DOHH2 (cell line): ENCODE results near the gene MAOA.

Experiments
- H3F3A ChIP-seq: fragments of 200-600 bp; sonication (generic), shearing (Covaris generic); 2 replicates; pipeline ENCODE4 v1.6.0; 2016; ENCODE audit warnings: antibody characterized with exemption, mild to moderate bottlenecking; ENCODE audit not compliant: control insufficient read depth, insufficient read depth
- H3K27ac ChIP-seq: fragments of 200-600 bp; sonication (generic); 2 replicates; pipeline ENCODE4 v1.5.1; 2014; ENCODE audit warnings: low read depth, mild to moderate bottlenecking, low read length, moderate library complexity
- H3K27me3 ChIP-seq: fragments of 200-600 bp; sonication (generic); 2 replicates; pipeline ENCODE4 v1.6.1; 2014; ENCODE audit warnings: mild to moderate bottlenecking, low read length, mixed read lengths; ENCODE audit not compliant: control insufficient read depth
- H3K36me3 ChIP-seq: fragments of 200-600 bp; sonication (generic); 2 replicates; pipeline ENCODE4 v1.6.1; 2014; ENCODE audit warnings: mild to moderate bottlenecking, low read length, moderate library complexity, mixed read lengths; ENCODE audit not compliant: control insufficient read depth
- H3K4me1 ChIP-seq: fragments of 200-600 bp; sonication (generic); 2 replicates; pipeline ENCODE4 v1.6.1; 2014; ENCODE audit warnings: mild to moderate bottlenecking, low read length, mixed read lengths; ENCODE audit not compliant: control insufficient read depth
- H3K4me2 ChIP-seq: fragments of 200-600 bp; sonication (generic); 2 replicates; pipeline ENCODE4 v1.6.0; 2014; ENCODE audit warnings: mild to moderate bottlenecking, low read length, moderate library complexity
- H3K4me3 ChIP-seq: fragments of 200-600 bp; sonication (generic); 2 replicates; pipeline ENCODE4 v1.5.1; 2014; ENCODE audit warnings: mild to moderate bottlenecking, low read length, mixed read lengths
- H3K79me2 ChIP-seq: fragments of 200-600 bp; sonication (generic); 2 replicates; pipeline ENCODE4 v1.6.1; 2014; ENCODE audit warnings: mild to moderate bottlenecking, low read length, mixed read lengths; ENCODE audit not compliant: control insufficient read depth
- H3K9me2 ChIP-seq: fragments of 200-600 bp; sonication (generic); replicated peaks from 2 replicates; pipeline ENCODE4 v1.6.1; 2014; ENCODE audit warnings: mild to moderate bottlenecking, low read length, mixed read lengths; ENCODE audit not compliant: control insufficient read depth
- H3K9me3 ChIP-seq: fragments of 200-600 bp; sonication (generic); 2 replicates; pipeline ENCODE4 v1.6.1; 2014; ENCODE audit warnings: antibody characterized with exemption, low read length, mixed read lengths; ENCODE audit not compliant: control insufficient read depth, insufficient read depth
- H4K20me1 ChIP-seq: fragments of 200-600 bp; sonication (generic); 2 replicates; pipeline ENCODE4 v1.6.0; 2014; ENCODE audit warnings: low read depth, mild to moderate bottlenecking, antibody characterized with exemption, low read length, moderate library complexity; ENCODE audit not compliant: control insufficient read depth, insufficient read depth
- CTCF ChIP-seq: fragments of 200-600 bp; sonication (generic); IDR thresholded peaks from one replicate; pipeline ENCODE4 v1.5.1; 2014; ENCODE audit warnings: antibody characterized with exemption, mild to moderate bottlenecking, low read depth, low read length; ENCODE audit not compliant: poor library complexity, severe bottlenecking
- EZH2phosphoT487 ChIP-seq: fragments of 200-600 bp; sonication (generic); IDR thresholded peaks from 2 replicates; pipeline ENCODE4 v1.6.1; 2017; ENCODE audit warnings: borderline replicate concordance, mild to moderate bottlenecking, antibody characterized with exemption, low read length, moderate library complexity, mixed read lengths

MAOA gene

GRCh38 chrX:43661521-43662240 lies 5.6 kb downstream of the MAOA start:
- H3K9me2 ChIP-seq = no peaks in the 10 kb centered on the region
- no peaks in the 10 kb centered on the region for H3K79me2 ChIP-seq
- TF ChIP-seq CTCF = no peak
- TF ChIP-seq EZH2phosphoT487 = no peak
- H3F3A ChIP-seq = no peaks in the 10 kb centered on the region
- H3K4me3 ChIP-seq = no peak overlapping the region
- no peaks in the 10 kb centered on the region for H3K36me3 ChIP-seq
- H3K4me2 ChIP-seq = no peak overlapping the region
- no peak overlapping the region for H3K27ac ChIP-seq
- H3K27me3 ChIP-seq = no peaks in the 10 kb centered on the region
- no peaks in the 10 kb centered on the region for H3K9me3 ChIP-seq
- no peaks in the 10 kb centered on the region for H3K4me1 ChIP-seq
- no peaks in the 10 kb centered on the region for H4K20me1 ChIP-seq

GRCh38 chrX:43663173-43663572 lies 7.1 kb downstream of the MAOA start:
- H3K4me1 ChIP-seq = no peaks in the 10 kb centered on the region
- H3F3A ChIP-seq = no peaks in the 10 kb centered on the region
- no peak for TF ChIP-seq EZH2phosphoT487
- TF ChIP-seq CTCF = no peak
- no peaks in the 10 kb centered on the region for H3K79me2 ChIP-seq
- no peak overlapping the region for H3K27ac ChIP-seq
- H3K4me3 ChIP-seq = no peak overlapping the region
- no peaks in the 10 kb centered on the region for H3K27me3 ChIP-seq
- no peak overlapping the region for H3K4me2 ChIP-seq
- no peaks in the 10 kb centered on the region for H3K36me3 ChIP-seq
- H4K20me1 ChIP-seq = no peaks in the 10 kb centered on the region
- H3K9me2 ChIP-seq = no peaks in the 10 kb centered on the region
- H3K9me3 ChIP-seq = no peaks in the 10 kb centered on the region

GRCh38 chrX:43664258-43664657 lies 8.2 kb downstream of the MAOA start:
- Histone ChIP-seq H3K36me3 (no peaks in the 10 kb centered on the region), H3K9me3 (no peaks in the 10 kb centered on the region), H3K9me2 (no peaks in the 10 kb centered on the region), H3F3A (no peaks in the 10 kb centered on the region), H3K79me2 (no peaks in the 10 kb centered on the region), H3K27me3 (no peaks in the 10 kb centered on the region), H4K20me1 (no peaks in the 10 kb centered on the region), H3K4me3 (no peak overlapping the region), H3K4me2 (no peak overlapping the region), H3K4me1 (no peaks in the 10 kb centered on the region), H3K27ac (no peak overlapping the region)
- TF ChIP-seq CTCF = no peak
- TF ChIP-seq EZH2phosphoT487 = no peak
